IPS-18a (cell line): ENCODE measurements around the gene KIF1A.

Experiments
- H3K27ac ChIP-seq: one replicate; pipeline ENCODE4 v1.5.1; 2013; ENCODE audit warnings: low read length
- H3K27me3 ChIP-seq: one replicate; pipeline ENCODE4 v1.6.1; 2013; ENCODE audit warnings: mild to moderate bottlenecking, low read length; ENCODE audit not compliant: control insufficient read depth, insufficient read depth
- H3K36me3 ChIP-seq: one replicate; pipeline ENCODE4 v1.6.1; 2013; ENCODE audit warnings: low read depth, low read length; ENCODE audit not compliant: control insufficient read depth
- H3K4me1 ChIP-seq: one replicate; pipeline ENCODE4 v1.6.1; 2013; ENCODE audit warnings: low read depth, low read length; ENCODE audit not compliant: control insufficient read depth
- H3K4me3 ChIP-seq: one replicate; pipeline ENCODE4 v1.5.1; 2013; ENCODE audit warnings: low read length
- H3K9ac ChIP-seq: one replicate; pipeline ENCODE4 v1.6.1; 2013; ENCODE audit warnings: mild to moderate bottlenecking, low read length, moderate library complexity
- H3K9me3 ChIP-seq: one replicate; pipeline ENCODE4 v1.6.1; 2013; ENCODE audit warnings: low read depth, low read length; ENCODE audit not compliant: control insufficient read depth

The KIF1A gene

GRCh38 chr2:240793313-240794177 lies 26.5 kb downstream of the KIF1A start:
- Histone ChIP-seq H3K4me3 (no peak overlapping the region), H3K9me3 (no peaks in the 10 kb centered on the region), H3K36me3 (peaks cover 68% of the 10 kb centered on the region), H3K27ac (no peak overlapping the region), H3K9ac (no peak overlapping the region), H3K27me3 (no peaks in the 10 kb centered on the region), H3K4me1 (peaks cover 5% of the 10 kb centered on the region)

GRCh38 chr2:240792629-240793312 lies 27.2 kb downstream of the KIF1A start:
- H3K9ac ChIP-seq: no peak overlapping the region
- H3K4me3 ChIP-seq: no peak overlapping the region
- no peak overlapping the region for H3K27ac ChIP-seq
- peaks cover 68% of the 10 kb centered on the region for H3K36me3 ChIP-seq
- H3K4me1 ChIP-seq: peaks cover 5% of the 10 kb centered on the region
- H3K9me3 ChIP-seq: no peaks in the 10 kb centered on the region
- no peaks in the 10 kb centered on the region for H3K27me3 ChIP-seq

- Histone ChIP-seq H3K4me3 (no peak overlapping the region), H3K27ac (no peak overlapping the region), H3K9me3 (no peaks in the 10 kb centered on the region), H3K27me3 (no peaks in the 10 kb centered on the region), H3K4me1 (peaks cover 5% of the 10 kb centered on the region), H3K36me3 (peaks cover 68% of the 10 kb centered on the region), H3K9ac (no peak overlapping the region)
Observed at GRCh38 chr2:240791821-240792628, 28.0 kb downstream of the KIF1A start.

- Histone ChIP-seq H3K27ac (no peak overlapping the region), H3K9ac (no peak overlapping the region), H3K9me3 (no peaks in the 10 kb centered on the region), H3K4me1 (peaks cover 5% of the 10 kb centered on the region), H3K4me3 (no peak overlapping the region), H3K36me3 (peaks cover 68% of the 10 kb centered on the region), H3K27me3 (no peaks in the 10 kb centered on the region)
Observed at GRCh38 chr2:240791221-240791800, 28.7 kb downstream of the KIF1A start.

- Histone ChIP-seq H3K36me3 (peaks cover 70% of the 10 kb centered on the region), H3K9me3 (no peaks in the 10 kb centered on the region), H3K27ac (no peak overlapping the region), H3K4me1 (peaks cover 5% of the 10 kb centered on the region), H3K27me3 (no peaks in the 10 kb centered on the region), H3K9ac (no peak overlapping the region), H3K4me3 (no peak overlapping the region)
Observed at GRCh38 chr2:240790370-240791220, 29.4 kb downstream of the KIF1A start.

GRCh38 chr2:240789501-240790369 lies 30.3 kb downstream of the KIF1A start:
- H3K4me3 ChIP-seq: no peak overlapping the region
- H3K27ac ChIP-seq: no peak overlapping the region
- H3K9me3 ChIP-seq: no peaks in the 10 kb centered on the region
- no peak overlapping the region for H3K9ac ChIP-seq
- H3K27me3 ChIP-seq: no peaks in the 10 kb centered on the region
- H3K36me3 ChIP-seq: peaks cover 70% of the 10 kb centered on the region
- H3K4me1 ChIP-seq: peaks cover 5% of the 10 kb centered on the region

GRCh38 chr2:240789051-240789453 lies 31.0 kb downstream of the KIF1A start:
- H3K27ac ChIP-seq: no peak overlapping the region
- no peaks in the 10 kb centered on the region for H3K9me3 ChIP-seq
- no peak overlapping the region for H3K9ac ChIP-seq
- H3K36me3 ChIP-seq: peaks cover 69% of the 10 kb centered on the region
- peaks cover 5% of the 10 kb centered on the region for H3K4me1 ChIP-seq
- H3K27me3 ChIP-seq: no peaks in the 10 kb centered on the region
- H3K4me3 ChIP-seq: no peak overlapping the region

GRCh38 chr2:240788482-240788881 lies 31.5 kb downstream of the KIF1A start:
- H3K4me3 ChIP-seq: no peak overlapping the region
- H3K27me3 ChIP-seq: no peaks in the 10 kb centered on the region
- H3K36me3 ChIP-seq: peaks cover 72% of the 10 kb centered on the region
- no peaks in the 10 kb centered on the region for H3K9me3 ChIP-seq
- peaks cover 5% of the 10 kb centered on the region for H3K4me1 ChIP-seq
- H3K27ac ChIP-seq: no peak overlapping the region
- no peak overlapping the region for H3K9ac ChIP-seq

- H3K36me3 ChIP-seq: peaks cover 73% of the 10 kb centered on the region
- H3K27ac ChIP-seq: no peak overlapping the region
- H3K9me3 ChIP-seq: no peaks in the 10 kb centered on the region
- no peaks in the 10 kb centered on the region for H3K27me3 ChIP-seq
- H3K4me1 ChIP-seq: peaks cover 4% of the 10 kb centered on the region
- H3K9ac ChIP-seq: no peak overlapping the region
- no peak overlapping the region for H3K4me3 ChIP-seq
Observed at GRCh38 chr2:240787521-240788472, 32.2 kb downstream of the KIF1A start.
